GM19035 (cell line): ENCODE data around the gene VPS26C.
A peak's percentile ranks its signal among the peaks of the same experiment; 100 is the strongest.
"Not testable (repeated sequence)": the region's sequence is repeated elsewhere in the genome, so short reads cannot be mapped to it uniquely, and the experiment has no call there.

Source experiments
- ATAC-seq: cut with Tn5 transposase; IDR thresholded peaks from one replicate; pipeline ENCODE4 v1.9.1; 2021; ENCODE audit not compliant: unreplicated experiment

VPS26C gene

DNA sequence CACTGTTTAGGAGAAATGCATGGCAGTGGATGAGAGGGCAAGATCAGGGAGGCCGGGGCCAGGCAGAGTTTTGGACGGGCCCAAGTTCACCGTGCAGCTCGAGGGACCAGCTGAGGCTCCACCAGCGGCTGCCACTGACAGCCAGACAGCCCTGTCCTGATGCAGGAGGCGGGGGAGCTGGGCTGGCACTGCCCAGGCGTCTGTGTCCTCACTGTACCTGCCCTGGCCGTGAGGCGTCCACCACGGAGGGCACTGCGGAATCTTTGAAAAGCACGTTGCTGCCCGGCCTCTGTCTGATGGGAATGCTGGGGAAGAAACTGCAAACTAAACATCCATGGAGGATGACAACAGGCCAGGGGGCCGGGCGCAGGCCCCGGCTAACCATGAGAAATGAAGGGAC is 35.5 kb downstream of the VPS26C start:
- ATAC-seq: no peak

DNA sequence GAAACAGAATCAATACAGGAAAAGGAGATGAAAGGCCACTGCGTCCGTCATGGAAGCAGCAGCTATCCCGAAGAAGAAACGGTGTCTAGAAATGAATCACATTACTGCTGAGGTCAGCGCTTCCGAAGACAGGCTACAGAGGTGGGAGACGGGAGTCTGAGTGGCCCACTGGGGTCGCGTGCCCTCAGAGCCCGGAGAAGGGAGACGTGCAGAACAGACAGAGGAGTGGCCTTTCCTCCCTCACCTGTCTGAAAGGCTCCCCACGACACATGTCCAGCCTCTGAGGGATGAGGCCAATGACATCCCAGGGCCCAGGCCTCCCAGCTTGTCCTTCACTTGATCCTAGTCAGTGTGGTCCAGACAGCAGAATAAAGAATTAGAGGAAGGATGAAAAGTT is 35.9 kb downstream of the VPS26C start:
- no peak for ATAC-seq

DNA sequence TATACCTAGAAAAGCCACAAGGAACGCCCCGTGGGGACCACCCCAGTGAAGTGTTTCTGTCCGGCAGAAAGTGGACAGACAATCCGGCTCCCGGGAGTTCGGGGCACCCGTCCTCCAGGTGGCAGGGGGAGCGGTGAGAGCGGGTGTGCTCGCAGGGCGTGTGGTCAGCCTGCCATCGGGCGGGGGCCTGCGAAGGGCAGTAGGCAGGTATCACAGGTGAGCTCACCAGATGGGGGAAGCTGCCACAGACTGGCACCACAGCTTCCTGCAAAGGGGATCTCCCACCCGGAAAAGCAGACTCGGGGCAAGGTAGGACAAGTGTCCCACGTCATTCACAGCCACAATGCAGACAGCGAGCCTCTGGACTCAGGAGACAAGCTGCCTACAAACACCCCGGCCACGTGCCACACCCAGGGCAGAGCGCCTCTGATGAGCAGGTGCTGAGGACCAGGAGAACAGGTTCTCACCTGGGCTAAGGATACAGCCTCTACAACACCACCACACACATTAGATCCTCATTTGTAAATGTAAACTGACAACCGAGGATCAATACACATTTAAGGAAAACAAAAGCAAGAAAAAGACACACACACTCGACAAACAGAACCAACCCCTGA is 36.4 kb downstream of the VPS26C start:
- no peak for ATAC-seq

DNA sequence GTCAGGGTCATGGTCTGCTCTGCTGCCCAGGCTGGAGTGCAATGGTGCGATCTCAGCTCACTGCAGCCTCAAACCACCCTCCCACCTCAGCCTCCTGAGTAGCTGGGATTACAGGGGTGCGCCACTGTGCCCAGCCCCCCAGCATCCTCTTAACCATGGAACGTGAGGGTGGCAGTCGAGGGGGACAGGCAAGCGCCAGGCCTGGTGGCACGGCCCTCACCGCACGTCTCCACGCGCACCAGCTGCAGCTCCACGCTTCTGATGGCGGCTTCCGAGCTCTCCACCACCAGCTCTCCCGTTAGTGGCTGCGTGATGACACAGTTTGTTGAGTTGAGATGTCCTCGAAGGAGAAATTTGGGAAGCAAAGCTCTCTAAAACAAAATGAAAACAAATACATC is 39.1 kb downstream of the VPS26C start:
- ATAC-seq: no peak

DNA sequence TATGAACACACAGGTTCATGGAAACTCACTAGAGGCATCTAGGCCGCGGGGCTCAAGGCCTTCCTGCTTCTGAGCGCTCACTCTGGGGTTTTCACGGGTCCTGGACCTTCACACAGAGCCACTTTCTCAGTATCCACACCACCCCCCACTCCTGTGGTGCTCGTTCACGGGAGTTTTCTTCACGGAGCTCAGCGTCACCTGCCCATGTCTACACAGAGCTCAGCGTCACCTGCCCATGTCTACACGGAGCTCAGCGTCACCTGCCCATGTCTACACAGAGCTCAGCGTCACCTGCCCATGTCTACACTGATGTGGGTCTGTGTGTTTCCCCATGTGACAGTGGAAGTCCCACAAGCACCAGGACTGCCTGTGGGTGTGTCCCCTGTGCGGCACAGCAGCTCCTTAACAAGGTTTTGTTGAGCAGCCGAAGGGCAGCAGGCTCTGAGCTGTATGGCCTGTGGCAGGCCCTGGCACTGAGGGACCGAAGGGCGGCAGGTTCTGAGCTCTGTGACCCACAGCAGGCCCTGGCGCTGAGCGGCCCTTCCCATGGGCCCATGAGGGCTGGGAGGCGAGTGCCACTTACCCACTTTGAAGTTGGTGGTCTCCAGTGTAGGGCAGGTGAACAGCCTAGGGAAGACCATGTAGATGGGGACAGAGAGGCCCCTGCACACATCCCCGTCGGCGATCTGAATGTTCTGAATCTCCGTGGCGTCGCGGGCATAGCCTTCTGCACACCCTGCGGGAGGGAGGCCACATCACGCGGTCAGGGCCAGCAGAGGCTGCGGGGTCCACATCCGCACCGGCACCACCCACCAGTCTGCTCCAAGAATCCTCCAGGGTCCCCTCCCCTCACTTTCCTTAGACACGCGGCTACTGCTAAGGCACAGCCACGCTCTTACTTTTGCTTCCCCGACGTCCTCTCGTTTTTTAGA is 39.8 kb downstream of the VPS26C start:
- no peak for ATAC-seq

DNA sequence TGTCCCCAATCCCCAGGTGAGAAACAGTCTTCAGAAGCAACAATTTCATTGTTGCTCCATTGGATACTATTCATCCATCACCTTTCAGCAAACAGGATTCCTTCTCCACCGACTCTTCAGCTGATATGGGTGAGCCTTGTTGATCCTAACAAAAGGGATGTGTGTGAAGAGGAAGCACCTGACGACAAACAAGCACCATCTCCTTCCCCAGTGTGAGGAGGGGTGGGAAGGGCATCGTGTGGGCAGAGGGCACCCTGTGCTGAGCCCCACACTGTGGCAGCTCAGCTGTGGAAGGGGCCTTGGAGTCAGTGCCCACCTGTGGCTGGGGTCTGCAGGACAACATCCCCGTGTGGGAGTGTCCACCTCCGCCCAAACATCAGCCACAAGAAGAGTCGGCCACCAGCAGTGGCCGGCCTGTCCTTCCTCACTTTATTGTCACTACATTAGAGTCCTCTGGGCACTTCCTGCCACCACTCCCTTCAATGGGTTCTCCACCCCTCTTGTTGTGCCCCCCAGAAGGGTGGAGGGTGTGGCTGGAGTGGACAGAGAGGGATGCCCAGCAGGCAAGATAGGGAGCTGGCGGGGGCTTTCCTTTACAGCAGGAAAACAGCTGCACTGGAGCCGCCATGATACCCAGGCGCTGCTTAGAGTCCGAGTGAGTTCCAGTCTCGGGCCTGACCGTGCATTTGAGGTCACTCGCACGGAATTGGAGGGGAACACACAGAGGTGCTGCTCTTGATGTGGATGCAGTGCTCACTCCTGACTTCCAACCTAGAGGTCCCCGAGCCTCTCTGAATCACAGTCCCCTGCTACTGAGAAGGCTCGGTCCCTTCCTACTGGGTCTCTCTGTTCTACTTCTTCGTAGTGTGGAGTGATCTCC is 40.9 kb downstream of the VPS26C start:
- ATAC-seq: no peak

DNA sequence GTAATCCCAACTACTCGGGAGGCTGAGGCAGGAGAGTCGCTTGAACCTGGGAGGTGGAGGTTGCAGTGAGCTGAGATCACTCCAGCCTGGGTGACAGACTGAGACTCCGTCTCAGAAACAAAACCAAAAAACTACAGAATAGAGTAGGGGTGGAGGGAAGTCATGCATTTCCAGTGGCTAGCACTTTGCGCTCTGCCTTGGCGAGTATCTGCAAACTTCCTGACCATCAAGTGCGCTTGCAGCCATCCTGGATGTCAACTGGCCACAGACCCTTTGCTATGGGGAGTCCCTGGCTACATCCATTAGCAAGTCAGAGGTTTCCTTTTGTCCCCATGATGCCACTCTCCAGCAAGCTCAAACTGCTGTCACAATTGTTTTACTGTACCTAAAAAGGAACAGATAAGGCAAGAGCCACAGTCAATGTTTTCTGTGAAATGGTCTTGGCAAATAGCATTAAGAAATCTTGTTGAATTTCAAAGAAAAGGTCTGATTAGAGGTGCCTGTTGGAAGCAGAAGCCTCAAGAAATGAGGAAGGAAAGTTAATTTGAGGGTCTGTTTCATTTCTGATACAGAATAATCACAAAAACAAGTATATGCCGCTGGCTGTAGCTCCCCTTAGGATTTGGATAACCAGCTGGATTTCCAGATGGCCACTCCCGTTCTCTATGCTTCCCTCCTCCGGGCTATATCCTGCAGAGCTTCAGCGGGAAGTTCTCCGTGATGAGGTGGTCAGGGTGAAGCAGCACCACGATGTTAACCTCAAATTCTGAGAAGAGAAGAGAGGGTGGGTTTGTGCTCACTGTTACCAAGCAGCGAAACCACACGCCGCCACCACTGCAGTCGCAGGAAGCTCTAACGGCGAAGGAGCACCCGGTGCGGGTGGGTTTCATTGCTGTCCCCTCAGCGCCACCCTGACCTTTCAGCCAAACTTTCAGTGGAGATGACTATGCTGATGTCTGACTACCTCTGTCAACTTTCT is 42.0 kb downstream of the VPS26C start:
- no peak for ATAC-seq

DNA sequence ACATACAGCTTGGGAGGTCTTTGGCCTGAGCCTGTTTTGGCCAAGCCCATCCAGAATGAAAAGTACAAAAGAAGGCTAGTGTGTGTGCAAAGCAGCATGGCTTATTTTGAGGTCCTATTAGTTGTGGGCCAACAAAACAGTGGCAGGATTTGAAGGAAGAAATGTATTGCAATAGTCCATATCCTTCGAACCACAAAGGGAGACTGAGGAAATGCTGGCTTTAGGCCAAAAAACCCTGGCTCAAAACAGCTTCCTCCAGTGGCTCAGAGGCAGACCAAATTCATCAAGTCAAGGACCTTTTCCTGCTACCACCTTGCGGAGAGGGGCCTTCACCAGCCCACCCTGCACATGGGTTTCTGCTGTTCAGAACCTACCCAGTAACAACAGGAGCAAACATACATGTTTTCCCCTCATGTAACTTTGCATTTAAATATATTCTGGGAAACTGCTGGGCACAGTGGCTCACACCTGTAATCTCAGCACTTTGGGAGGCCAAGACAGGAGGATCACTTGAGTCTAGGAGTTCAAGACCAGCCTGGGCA is 43.3 kb downstream of the VPS26C start:
- no peak for ATAC-seq

DNA sequence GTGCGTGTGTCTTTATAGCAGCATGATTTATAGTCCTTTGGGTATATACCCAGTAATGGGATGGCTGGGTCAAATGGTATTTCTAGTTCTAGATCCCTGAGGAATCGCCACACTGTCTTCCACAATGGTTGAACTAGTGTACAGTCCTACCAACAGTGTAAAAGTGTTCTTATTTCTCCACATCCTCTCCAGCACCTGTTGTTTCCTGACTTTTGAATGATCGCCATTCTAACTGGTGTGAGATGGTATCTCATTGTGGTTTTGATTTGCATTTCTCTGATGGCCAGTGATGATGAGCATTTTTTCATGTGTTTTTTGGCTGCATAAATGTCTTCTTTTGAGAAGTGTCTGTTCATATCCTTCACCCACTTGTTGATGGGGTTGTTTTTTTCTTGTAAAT is 44.9 kb downstream of the VPS26C start:
- ATAC-seq: not testable (repeated sequence)

DNA sequence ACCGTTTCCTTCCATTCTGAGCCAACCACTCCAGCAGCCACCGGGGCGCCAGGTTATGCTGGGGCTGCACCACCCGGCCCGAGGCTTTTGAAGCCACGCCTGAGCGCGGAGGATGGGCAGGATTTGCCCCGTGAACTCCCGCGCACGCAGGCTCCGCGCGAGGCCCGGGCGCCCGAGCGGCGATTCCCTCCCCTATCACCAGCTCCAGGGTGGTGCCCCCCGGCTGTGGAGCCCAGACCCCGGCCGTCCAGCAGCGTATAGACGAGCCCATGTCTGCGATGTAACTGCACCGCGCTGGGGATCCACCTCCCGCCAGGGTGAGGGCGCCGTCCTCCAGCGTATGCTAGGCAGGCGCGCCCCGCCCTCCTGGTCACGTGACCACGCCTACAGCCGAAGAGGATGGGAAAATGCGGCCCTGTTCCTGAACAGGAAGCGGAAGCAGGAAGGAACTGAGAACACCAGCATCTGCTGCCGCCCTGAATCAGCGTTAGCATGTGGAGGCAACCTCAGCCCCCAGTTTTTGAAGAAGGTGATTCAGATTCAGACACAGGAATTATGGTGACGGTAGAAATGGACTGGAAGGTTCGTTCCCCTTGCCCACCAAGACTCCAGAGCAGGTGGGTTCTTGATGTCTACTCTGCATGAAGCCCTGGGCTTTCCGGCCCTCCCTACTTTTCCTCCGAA is 46.0 kb downstream of the VPS26C start:
- ATAC-seq: peak; percentile 89

DNA sequence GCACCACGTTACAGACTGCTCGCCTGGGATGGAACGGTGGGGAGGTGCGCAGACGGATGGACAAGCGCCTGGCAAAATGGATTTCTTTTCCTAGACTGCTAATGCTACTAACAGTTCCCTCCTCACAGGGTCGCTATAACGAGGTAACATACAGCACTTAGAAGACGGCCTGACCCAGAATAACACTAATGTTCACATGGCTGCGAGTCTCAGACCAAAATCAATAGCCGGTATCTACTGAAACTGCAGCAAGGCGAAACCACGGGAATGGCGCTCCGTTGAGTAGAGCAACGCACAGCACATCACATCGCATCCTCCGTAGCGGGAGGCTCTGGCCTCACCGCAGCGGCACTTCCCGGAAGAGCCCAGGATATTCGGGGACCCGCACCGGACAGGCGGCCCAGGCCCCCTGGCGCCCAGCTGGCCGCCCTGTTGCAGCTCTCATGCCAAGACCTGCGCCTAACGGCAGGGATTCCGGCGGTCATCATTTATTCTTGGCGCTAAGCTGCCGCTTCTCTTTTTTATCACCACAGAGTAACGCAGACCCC is 46.6 kb downstream of the VPS26C start:
- ATAC-seq: peak; percentile 48

DNA sequence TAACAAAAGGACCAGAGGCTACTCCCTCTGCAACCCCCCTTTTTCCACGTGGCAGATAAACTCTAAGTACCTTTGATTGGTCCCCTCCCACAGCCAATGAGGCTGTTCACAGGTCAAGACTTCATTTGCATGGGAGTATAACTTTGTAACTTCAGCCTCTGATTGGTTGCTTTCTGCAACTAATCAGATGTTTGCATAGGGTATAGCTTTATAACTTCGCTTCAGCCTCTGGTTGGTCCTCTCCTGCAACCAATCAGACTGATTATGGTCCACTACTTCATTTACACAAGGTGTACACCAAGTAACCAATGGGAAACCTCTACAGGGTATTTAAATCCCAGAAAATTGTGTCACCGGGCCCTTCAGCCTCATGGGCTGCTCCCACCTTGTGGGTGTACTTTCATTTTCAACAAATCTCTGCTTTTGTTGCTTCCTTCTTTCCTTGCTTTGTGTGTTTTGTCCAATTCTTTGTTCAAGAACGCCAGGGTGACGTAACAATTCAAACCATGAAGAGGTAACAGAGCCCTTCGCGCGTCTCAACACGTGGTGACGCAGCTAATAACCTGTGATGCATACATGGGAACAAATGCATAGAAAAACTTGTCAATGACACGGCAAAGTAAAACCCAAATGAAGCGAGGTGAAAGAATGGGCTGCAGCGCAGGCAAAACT is 47.2 kb downstream of the VPS26C start:
- no peak for ATAC-seq

DNA sequence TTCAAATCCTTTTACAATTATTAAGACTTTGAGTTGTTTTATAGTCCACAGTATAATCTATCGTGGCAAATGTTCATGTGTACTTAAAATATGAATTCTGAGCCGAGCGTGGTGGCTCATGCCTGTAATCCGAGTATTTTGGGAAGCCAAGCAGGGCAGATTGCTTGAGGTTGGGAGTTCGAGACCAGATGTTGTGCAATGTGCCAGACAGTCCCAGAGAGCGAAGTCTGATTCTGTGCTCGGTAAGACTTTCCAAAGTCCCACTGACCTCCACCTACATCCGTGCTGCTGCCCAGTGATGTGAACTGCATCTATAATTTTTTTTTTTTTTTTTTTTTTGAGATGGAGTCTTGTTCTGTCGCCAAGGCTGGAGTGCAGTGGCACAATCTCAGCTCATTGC is 52.2 kb downstream of the VPS26C start:
- ATAC-seq: no peak

DNA sequence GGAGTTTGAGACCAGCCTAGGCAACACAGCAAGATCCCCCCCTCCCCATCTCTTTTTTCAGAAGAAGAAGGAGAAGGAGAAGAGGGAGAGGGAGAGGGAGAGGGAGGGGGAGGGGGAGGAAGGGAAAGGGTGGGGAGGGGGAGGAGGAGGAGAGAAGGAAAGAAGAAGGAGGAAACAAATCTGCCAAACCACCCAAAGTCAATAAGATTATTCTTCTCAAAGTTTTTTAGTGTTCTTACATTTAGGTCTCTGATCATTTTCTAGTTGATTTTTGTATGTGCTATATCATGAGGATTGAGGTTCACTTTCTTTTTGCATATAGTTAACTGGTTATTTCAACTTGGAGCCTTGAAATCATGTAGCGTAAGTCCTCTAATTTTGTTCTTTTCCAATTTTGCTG is 56.3 kb downstream of the VPS26C start:
- no peak for ATAC-seq

DNA sequence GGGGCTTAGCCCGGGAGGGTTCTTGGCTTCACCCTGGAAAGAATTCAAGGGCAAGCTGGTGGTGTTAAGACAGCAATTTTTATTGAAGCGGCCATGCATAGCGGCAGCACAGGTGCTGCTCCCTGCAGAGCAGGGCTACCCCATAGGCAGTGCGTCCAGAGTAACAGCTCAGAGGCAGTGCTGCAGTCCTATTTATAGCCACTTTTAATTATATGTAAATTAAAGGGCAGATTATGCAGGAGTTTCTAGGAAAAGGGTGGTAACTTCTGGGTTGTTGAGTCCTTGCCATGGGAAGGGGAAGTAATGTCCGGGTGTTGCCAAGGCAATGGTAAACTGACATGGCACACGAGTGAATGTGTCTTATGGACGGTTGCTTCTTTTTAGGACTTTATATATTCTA is 57.0 kb downstream of the VPS26C start:
- no peak for ATAC-seq

DNA sequence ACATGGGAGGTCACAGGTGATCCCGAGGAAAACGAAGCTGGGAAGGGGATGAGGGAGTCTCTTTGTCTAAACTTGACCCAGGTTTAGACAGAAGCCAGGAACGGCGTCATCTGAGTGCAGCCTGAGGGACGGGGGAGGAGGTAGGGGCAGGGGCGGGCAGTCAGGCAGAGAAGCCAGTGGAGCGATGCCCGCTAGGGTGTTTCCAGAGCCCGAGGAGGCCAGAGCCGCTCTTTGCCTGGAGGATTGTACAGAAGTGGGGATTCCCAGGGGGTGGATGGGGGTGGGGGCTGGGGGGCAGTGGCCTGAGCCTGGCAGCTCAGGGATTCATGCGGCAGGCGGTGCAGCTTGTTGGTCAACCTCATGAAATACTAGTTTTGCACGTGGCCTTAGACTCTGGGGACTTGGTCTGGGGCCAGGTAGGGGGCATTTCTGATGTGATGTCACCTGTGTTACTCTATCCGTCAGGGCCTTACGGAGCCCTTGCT is 58.4 kb downstream of the VPS26C start:
- ATAC-seq: peak; percentile 10

DNA sequence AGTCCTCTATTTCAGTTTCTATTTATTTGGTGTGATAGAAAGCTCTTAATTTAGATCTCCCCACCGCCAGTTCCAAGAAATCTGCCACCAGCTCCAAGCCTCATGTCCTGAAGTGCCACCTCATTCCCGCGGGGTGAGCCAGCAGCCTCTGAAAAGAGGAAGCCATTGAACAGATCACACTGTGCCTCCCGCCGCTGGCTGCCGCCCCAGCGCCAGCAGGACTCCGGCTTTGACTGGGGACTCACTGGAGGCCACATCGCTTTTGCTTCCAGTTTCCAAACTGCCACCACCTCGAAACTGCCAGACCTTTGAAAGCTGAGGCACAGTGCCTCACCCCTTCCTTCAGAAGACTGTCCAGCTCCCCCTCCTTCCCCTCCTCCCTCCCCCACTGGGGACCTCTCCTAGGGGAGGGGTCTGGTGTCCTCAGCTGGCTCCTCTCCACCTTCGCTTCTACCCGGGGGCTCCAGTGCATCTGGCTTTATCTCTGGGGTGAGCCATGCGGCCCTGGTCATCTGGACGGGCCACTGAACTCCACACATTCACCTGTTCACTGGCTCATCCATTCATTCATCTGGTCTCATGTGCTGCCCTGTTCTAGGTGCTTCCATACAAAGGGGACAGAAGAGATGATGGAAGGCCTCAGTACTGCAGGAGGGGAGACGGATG is 58.9 kb downstream of the VPS26C start:
- peak; percentile 71 for ATAC-seq

DNA sequence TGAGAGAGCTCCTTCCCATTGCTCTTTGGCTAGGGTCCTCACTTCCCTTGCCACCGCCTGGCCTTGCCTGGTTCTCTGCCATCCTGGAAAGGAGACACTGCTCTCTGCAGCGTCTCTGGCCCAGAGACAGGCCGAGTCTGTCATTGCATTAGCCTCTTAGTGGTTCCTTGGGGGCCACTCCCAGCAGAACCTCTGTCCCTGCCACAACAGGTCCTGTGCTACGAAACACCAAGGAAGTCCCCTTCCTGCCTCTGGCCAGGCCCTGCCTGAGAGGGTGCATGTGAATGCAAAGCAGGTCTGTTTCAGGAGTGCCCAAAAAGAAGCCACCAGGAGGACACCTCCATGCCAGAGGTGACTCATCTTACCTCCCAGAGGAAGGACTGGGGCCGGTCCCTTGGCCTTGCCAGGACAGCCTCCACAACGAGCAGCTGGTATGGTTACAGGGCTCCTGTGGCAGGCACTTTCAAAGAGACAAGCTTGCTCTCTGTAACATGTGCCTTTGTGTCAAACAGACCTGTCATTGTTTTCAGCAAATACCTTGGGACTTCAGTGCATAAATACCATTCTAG is 59.6 kb downstream of the VPS26C start:
- peak; percentile 53 for ATAC-seq
